Neuronal stem cell (in vitro differentiated cells): ENCODE results near the gene HSD11B2. TPM values are rescaled to one million over a fixed set of nuclear protein-coding genes. Genes with fewer than 3 reads are reported as not detected.

Source experiments
- DNase-seq: peaks from one replicate; pipeline ENCODE4 v3.0.0-alpha.2; 2013; ENCODE audit warnings: low spot score
- H2AFZ ChIP-seq: one replicate; pipeline ENCODE4 v1.6.1; 2013; ENCODE audit warnings: mild to moderate bottlenecking, low read length, inconsistent platforms
- H2AK5ac ChIP-seq: 2 replicates; pipeline ENCODE4 v1.6.1; 2013; ENCODE audit warnings: low read depth, mild to moderate bottlenecking, inconsistent platforms, low read length, moderate library complexity, mixed read lengths
- H2BK120ac ChIP-seq: 2 replicates; pipeline ENCODE4 v1.6.1; 2013; ENCODE audit warnings: low read depth, mild to moderate bottlenecking, inconsistent platforms, low read length, moderate library complexity, mixed read lengths
- H2BK12ac ChIP-seq: one replicate; pipeline ENCODE4 v1.6.1; 2013; ENCODE audit warnings: low read length, inconsistent platforms
- H2BK15ac ChIP-seq: 2 replicates; pipeline ENCODE4 v1.6.1; 2013; ENCODE audit warnings: mild to moderate bottlenecking, low read length, inconsistent platforms, mixed read lengths
- H2BK5ac ChIP-seq: one replicate; pipeline ENCODE4 v1.6.1; 2013; ENCODE audit warnings: inconsistent platforms, mild to moderate bottlenecking, low read length, moderate library complexity
- H3K14ac ChIP-seq: one replicate; pipeline ENCODE4 v1.6.1; 2013; ENCODE audit warnings: low read length, inconsistent platforms
- H3K18ac ChIP-seq: 2 replicates; pipeline ENCODE4 v1.6.1; 2013; ENCODE audit warnings: low read length, inconsistent platforms
- H3K23ac ChIP-seq: 2 replicates; pipeline ENCODE4 v1.6.1; 2013; ENCODE audit warnings: low read depth, mild to moderate bottlenecking, mixed read lengths, low read length, inconsistent platforms; ENCODE audit not compliant: poor library complexity
- H3K27ac ChIP-seq: replicated peaks from 3 replicates; pipeline ENCODE4 v1.5.1; 2013; ENCODE audit warnings: low read length, inconsistent platforms
- H3K27me3 ChIP-seq, 3 experiments: 2 replicates each; pipeline ENCODE4 v1.6.1; 2013; ENCODE audit warnings: low read length in 3 of 3, mild to moderate bottlenecking in 2 of 3, inconsistent platforms in 1 of 3, low read depth in 1 of 3, mixed read lengths in 1 of 3, moderate library complexity in 1 of 3; ENCODE audit not compliant: control insufficient read depth in 3 of 3, insufficient read depth in 3 of 3
- H3K36me3 ChIP-seq, 2 donors: replicated peaks in 1 of 2; 2 replicates each; pipeline ENCODE4 v1.6.1; 2013; ENCODE audit warnings: low read length in 2 of 2; ENCODE audit not compliant: control insufficient read depth in 2 of 2, insufficient read depth in 2 of 2
- H3K4ac ChIP-seq: 2 replicates; pipeline ENCODE4 v1.6.1; 2013; ENCODE audit warnings: inconsistent platforms, mild to moderate bottlenecking, low read length, moderate library complexity
- H3K4me1 ChIP-seq, 2 donors: 1 replicate in 1 of 2; 2 replicates in 1 of 2; pipeline ENCODE4 v1.6.1; 2013; ENCODE audit warnings: low read length in 2 of 2, low read depth in 1 of 2; ENCODE audit not compliant: control insufficient read depth in 2 of 2, insufficient read depth in 1 of 2
- H3K4me2 ChIP-seq: one replicate; pipeline ENCODE4 v1.6.1; 2013; ENCODE audit warnings: mild to moderate bottlenecking, low read length, inconsistent platforms; ENCODE audit not compliant: insufficient read depth, poor library complexity, severe bottlenecking
- H3K4me3 ChIP-seq, 2 donors: 2 replicates each; pipeline ENCODE4 v1.5.1; 2013; ENCODE audit warnings: low read length in 2 of 2, mild to moderate bottlenecking in 2 of 2, inconsistent platforms in 1 of 2, moderate library complexity in 1 of 2
- H3K79me1 ChIP-seq: one replicate; pipeline ENCODE4 v1.6.1; 2013; ENCODE audit warnings: low read depth, mild to moderate bottlenecking, inconsistent platforms, low read length, moderate library complexity
- H3K9ac ChIP-seq: one replicate; pipeline ENCODE4 v1.6.1; 2013; ENCODE audit warnings: mild to moderate bottlenecking, low read depth, low read length, inconsistent platforms; ENCODE audit not compliant: poor library complexity
- H3K9me3 ChIP-seq, 2 donors: replicated peaks in 1 of 2; 2 replicates each; pipeline versions ENCODE3 to v1.6.1; 2013; ENCODE audit warnings: low read length in 2 of 2, mild to moderate bottlenecking in 2 of 2, inconsistent platforms in 1 of 2, low read depth in 1 of 2, mixed read lengths in 1 of 2, moderate library complexity in 1 of 2; ENCODE audit not compliant: control insufficient read depth in 2 of 2, insufficient read depth in 1 of 2
- H4K8ac ChIP-seq: one replicate; pipeline ENCODE4 v1.6.1; 2013; ENCODE audit warnings: low read depth, mild to moderate bottlenecking, inconsistent platforms, low read length, moderate library complexity
- H4K91ac ChIP-seq: one replicate; pipeline ENCODE4 v1.6.1; 2013; ENCODE audit warnings: low read length, low read depth, mild to moderate bottlenecking, inconsistent platforms; ENCODE audit not compliant: poor library complexity
- WGBS, 2 donors: extraction: QIAGEN DNeasy Blood & Tissue Kit; methylation state at CpG; one replicate each; pipeline ENCODE4 v1.1.7; 2013; ENCODE audit warnings: missing lambda C conversion rate in 2 of 2, mixed read lengths in 1 of 2; ENCODE audit not compliant: insufficient read length in 2 of 2, insufficient replicate concordance in 1 of 2; ENCODE audit errors: extremely low coverage in 2 of 2; 5-methylcytosine and 5-hydroxymethylcytosine counted together
- small RNA-seq: library from polyadenylated mRNA; stranded (forward); fragments of <200 nt; extraction: miRNeasy Mini kit (QIAGEN cat#:217004); gene quantifications from one replicate; pipeline ENCODE3, GENCODE V24; 2013; ENCODE audit not compliant: insufficient read depth

The HSD11B2 gene

GRCh38 chr16:67483731-67484525, 53.0 kb downstream of the HSD11B2 start:
- Histone ChIP-seq H3K36me3 (peaks cover 0 to 16% of the 10 kb centered on the region in 2 donors), H4K8ac (no peak overlapping the region), H3K23ac (no peak overlapping the region), H2AFZ (no peak overlapping the region), H3K79me1 (no peaks in the 10 kb centered on the region), H3K4ac (no peak overlapping the region), H2BK120ac (no peak overlapping the region), H3K4me3 (no peak overlapping the region), H2BK5ac (no peak overlapping the region), H3K9me3 (no peaks in the 10 kb centered on the region), H3K27me3 (no peaks in the 10 kb centered on the region), H3K14ac (no peak overlapping the region), H3K9ac (no peak overlapping the region), H2AK5ac (no peak overlapping the region), H3K27ac (no peak overlapping the region), H3K4me2 (no peak overlapping the region), H4K91ac (no peak overlapping the region), H2BK12ac (no peak overlapping the region), H3K18ac (no peak overlapping the region), H2BK15ac (no peak overlapping the region), H3K4me1 (peaks cover 4 to 16% of the 10 kb centered on the region in 2 donors)
- no peak for DNase-seq
- no CpG with 5 or more reads among the region's 12 CpGs for WGBS, 2 donors

DNA sequence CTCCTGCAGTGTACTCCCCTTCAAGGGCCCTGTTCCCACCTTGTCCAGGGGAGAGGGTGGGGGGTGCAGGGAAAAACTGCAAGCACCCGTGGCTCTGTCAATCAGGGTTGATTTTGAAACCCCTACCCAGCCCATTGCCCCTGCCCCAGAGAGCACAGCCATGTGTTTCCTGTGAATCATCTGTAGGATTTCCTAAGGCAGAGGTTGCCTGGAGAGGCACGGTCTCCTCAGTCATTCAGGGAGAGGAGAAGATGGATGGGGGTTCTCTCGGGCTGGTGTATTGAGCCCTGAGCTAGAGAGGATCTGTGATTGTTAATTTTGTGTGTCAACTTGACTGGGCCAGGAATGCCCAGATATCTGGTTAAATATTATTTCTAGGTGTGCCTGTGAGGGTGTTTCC, 55.9 kb downstream of the HSD11B2 start:
- no peak overlapping the region for H2BK15ac ChIP-seq
- no peak overlapping the region for H4K8ac ChIP-seq
- no peak overlapping the region for H3K4me3 ChIP-seq
- no peak overlapping the region for H3K18ac ChIP-seq
- no peak overlapping the region for H3K4me2 ChIP-seq
- DNase-seq, result no peak
- no peaks in the 10 kb centered on the region for H3K79me1 ChIP-seq
- H3K14ac ChIP-seq, result no peak overlapping the region
- H3K36me3 ChIP-seq, result peaks cover 0 to 16% of the 10 kb centered on the region in 2 donors
- H3K4ac ChIP-seq, result no peak overlapping the region
- H2BK5ac ChIP-seq, result no peak overlapping the region
- H4K91ac ChIP-seq, result no peak overlapping the region
- H3K9ac ChIP-seq, result no peak overlapping the region
- peaks cover 5 to 16% of the 10 kb centered on the region in 2 donors for H3K4me1 ChIP-seq
- H3K27me3 ChIP-seq, result no peaks in the 10 kb centered on the region
- WGBS, 2 donors, result no CpG with 5 or more reads among the region's 3 CpGs
- H2AFZ ChIP-seq, result no peak overlapping the region
- no peak overlapping the region for H3K27ac ChIP-seq
- H3K23ac ChIP-seq, result no peak overlapping the region
- H2BK12ac ChIP-seq, result no peak overlapping the region
- H2BK120ac ChIP-seq, result no peak overlapping the region
- H2AK5ac ChIP-seq, result peak overlapping the region; percentile 32
- H3K9me3 ChIP-seq, result no peaks in the 10 kb centered on the region

Small RNA genes within 50 kb of the gene (small RNA-seq; reads per million reads assigned to genes)
- not detected for gene RNU1-123P
